Endothelial cell of umbilical vein (primary cell): ENCODE data around the gene NHP2. TPM values are rescaled to one million over a fixed set of nuclear protein-coding genes. Genes with fewer than 3 reads are reported as not detected.
A peak's percentile ranks its signal among the peaks of the same experiment; 100 is the strongest.
"Not testable (repeated sequence)": the region's sequence is repeated elsewhere in the genome, so short reads cannot be mapped to it uniquely, and the experiment has no call there.

Source experiments
- BruUV-seq: library from RNA; stranded (reverse); fragments of 400-500 nt; replicated peaks from 2 replicates; lab custom pipeline; 2021; lab: Mats Ljungman, UMichigan
- CTCF ChIA-PET: fragments of 300-600, 350-600 bp; sonication (Branson Sonifier 250); formaldehyde crosslinking; loops from one replicate; lab custom pipeline; 2021; ENCODE audit warnings: antibody characterized with exemption, inconsistent platforms; lab: Charles Lee
- POLR2A ChIA-PET: fragments of 300-600, 350-600 bp; sonication (Branson Sonifier 250); formaldehyde crosslinking; loops from one replicate; lab custom pipeline; 2021; ENCODE audit warnings: antibody characterized with exemption, inconsistent platforms; lab: Charles Lee
- DNase-seq: peaks from one replicate; pipeline ENCODE4 v3.0.0-alpha.2; 2011; ENCODE audit warnings: low read depth, low spot score
- FAIRE-seq: peaks from 2 replicates; lab custom pipeline; 2011; peaks lifted over from hg19 to GRCh38; lab: Jason Lieb, UNC
- H2AFZ ChIP-seq: 2 replicates; pipeline ENCODE4 v1.6.0; 2012; ENCODE audit warnings: low read depth, low read length, control low read depth, inconsistent platforms
- H3K27ac ChIP-seq: 2 replicates; pipeline ENCODE4 v1.5.1; 2011; ENCODE audit warnings: low read depth, mild to moderate bottlenecking, control low read depth, low read length, moderate library complexity; ENCODE audit not compliant: insufficient read depth
- H3K27me3 ChIP-seq, 2 experiments: 2 replicates each; pipeline versions ENCODE4 v1.6.0 to v1.6.1; 2011; ENCODE audit warnings: low read length in 2 of 2, mixed read lengths in 1 of 2; ENCODE audit not compliant: control insufficient read depth in 2 of 2, insufficient read depth in 2 of 2
- H3K36me3 ChIP-seq, 2 experiments: 2 replicates in 1 of 2; 3 replicates in 1 of 2; pipeline ENCODE4 v1.5.1; 2011; ENCODE audit warnings: low read length in 2 of 2, mild to moderate bottlenecking in 1 of 2, moderate library complexity in 1 of 2; ENCODE audit not compliant: control insufficient read depth in 2 of 2, insufficient read depth in 2 of 2; ENCODE audit errors: extremely low read depth in 1 of 2
- H3K4me1 ChIP-seq: 3 replicates; pipeline ENCODE4 v1.5.1; 2011; ENCODE audit warnings: mild to moderate bottlenecking, low read length; ENCODE audit not compliant: control insufficient read depth, insufficient read depth; ENCODE audit errors: extremely low read depth
- H3K4me2 ChIP-seq: 2 replicates; pipeline ENCODE4 v1.6.1; 2011; ENCODE audit warnings: low read length, control low read depth, mixed read lengths; ENCODE audit not compliant: insufficient read depth
- H3K4me3 ChIP-seq, 3 experiments: fragments of 200-600 bp in 1 of 3; sonication (generic), shearing (Covaris generic) in 1 of 3; replicated peaks in 1 of 3; 2 replicates each; pipeline ENCODE4 v1.5.1; 2011 to 2016; ENCODE audit warnings: control low read depth in 3 of 3, low read length in 3 of 3, mild to moderate bottlenecking in 2 of 3, inconsistent platforms in 1 of 3, low read depth in 1 of 3, moderate library complexity in 1 of 3; ENCODE audit not compliant: insufficient read depth in 1 of 3
- H3K79me2 ChIP-seq: 2 replicates; pipeline ENCODE4 v1.6.0; 2012; ENCODE audit warnings: low read length, inconsistent platforms; ENCODE audit not compliant: control insufficient read depth, insufficient read depth
- H3K9ac ChIP-seq: replicated peaks from 2 replicates; pipeline ENCODE3; 2011; ENCODE audit warnings: low read length, control low read depth; ENCODE audit not compliant: insufficient read depth; ENCODE audit errors: extremely low read depth
- H3K9me1 ChIP-seq: replicated peaks from 3 replicates; pipeline ENCODE4 v1.6.0; 2011; ENCODE audit warnings: mild to moderate bottlenecking, low read length; ENCODE audit not compliant: control insufficient read depth, insufficient read depth; ENCODE audit errors: extremely low read depth
- H3K9me3 ChIP-seq: replicated peaks from 2 replicates; pipeline ENCODE4 v1.5.1; 2012; ENCODE audit warnings: low read length, inconsistent platforms; ENCODE audit not compliant: control insufficient read depth, insufficient read depth
- H4K20me1 ChIP-seq: replicated peaks from 2 replicates; pipeline ENCODE3; 2011; ENCODE audit warnings: mild to moderate bottlenecking, low read length; ENCODE audit not compliant: control insufficient read depth, insufficient read depth; ENCODE audit errors: extremely low read depth
- EZH2 ChIP-seq: IDR thresholded peaks from 2 replicates; pipeline ENCODE4 v1.6.1; 2012; ENCODE audit warnings: borderline replicate concordance, low read depth, mild to moderate bottlenecking, moderate library complexity, low read length, inconsistent platforms; ENCODE audit not compliant: severe bottlenecking
- FOS ChIP-seq: IDR thresholded peaks from 2 replicates; pipeline ENCODE4 v1.6.1; 2011; ENCODE audit warnings: mild to moderate bottlenecking, low read length, moderate library complexity, borderline replicate concordance; ENCODE audit not compliant: insufficient read depth
- GATA2 ChIP-seq: IDR thresholded peaks from 2 replicates; pipeline ENCODE4 v1.7.0; 2011; ENCODE audit warnings: low read depth, mild to moderate bottlenecking, moderate library complexity, mixed read lengths, low read length; ENCODE audit not compliant: insufficient read length, insufficient read depth
- JUN ChIP-seq: IDR thresholded peaks from 2 replicates; pipeline ENCODE4 v1.6.1; 2011; ENCODE audit warnings: borderline replicate concordance, low read depth; ENCODE audit not compliant: insufficient read length, insufficient read depth
- POLR2A ChIP-seq: IDR thresholded peaks from 2 replicates; pipeline ENCODE4 v1.6.1; 2012; ENCODE audit warnings: low read depth, mild to moderate bottlenecking, control low read depth, low read length
- POLR2AphosphoS5 ChIP-seq: IDR thresholded peaks from 2 replicates; pipeline ENCODE4 v1.6.1; 2012; ENCODE audit warnings: low read depth, mild to moderate bottlenecking, control low read depth, low read length, moderate library complexity; ENCODE audit not compliant: insufficient read depth
- dilution Hi-C: fragments of 300-500 bp; cut with MboI; formaldehyde crosslinking; loops from one replicate; pipeline ENCODE4 v1.15.0; 2019; ENCODE audit warnings: low sequenced_read_pairs; ENCODE audit not compliant: extremely low pct_ligation_motif_present
- intact Hi-C: fragments of 100-400 bp; cut with micrococcal nuclease; formaldehyde crosslinking; loops from one replicate; pipeline ENCODE4 v1.10.0; 2022
- polyA plus RNA-seq, 4 experiments: library from polyadenylated mRNA; depleted of rRNA in 3 of 4; stranded (reverse) in 3 of 4; unstranded in 1 of 4; fragments of >200 nt; gene quantifications; 2 replicates each; pipeline versions ENCODE4 v1.2.1 to v1.2.3, GENCODE V29; 2011 to 2012; ENCODE audit warnings: missing spikeins in 1 of 4
- total RNA-seq: library from RNA; stranded (reverse); gene quantifications from 2 replicates; pipeline ENCODE4 v1.2.3, GENCODE V29; 2021
- TF ChIP-seq, protein P1 (sequence below), 2 donors: IDR thresholded peaks; 1 replicate in 1 of 2; 2 replicates in 1 of 2; pipeline ENCODE4 v1.5.1; 2011; ENCODE audit warnings: low read length in 2 of 2, mild to moderate bottlenecking in 2 of 2, moderate library complexity in 2 of 2, control low read depth in 1 of 2, inconsistent platforms in 1 of 2, low read depth in 1 of 2; ENCODE audit not compliant: insufficient read depth in 1 of 2; ENCODE audit errors: extremely low read depth in 1 of 2

NHP2 gene
- total and polyA plus RNA-seq, 2 donors (not counting 3 experiments of a cell fraction or from before 2014, with no cell fraction given) = 205 to 220 TPM

DNA sequence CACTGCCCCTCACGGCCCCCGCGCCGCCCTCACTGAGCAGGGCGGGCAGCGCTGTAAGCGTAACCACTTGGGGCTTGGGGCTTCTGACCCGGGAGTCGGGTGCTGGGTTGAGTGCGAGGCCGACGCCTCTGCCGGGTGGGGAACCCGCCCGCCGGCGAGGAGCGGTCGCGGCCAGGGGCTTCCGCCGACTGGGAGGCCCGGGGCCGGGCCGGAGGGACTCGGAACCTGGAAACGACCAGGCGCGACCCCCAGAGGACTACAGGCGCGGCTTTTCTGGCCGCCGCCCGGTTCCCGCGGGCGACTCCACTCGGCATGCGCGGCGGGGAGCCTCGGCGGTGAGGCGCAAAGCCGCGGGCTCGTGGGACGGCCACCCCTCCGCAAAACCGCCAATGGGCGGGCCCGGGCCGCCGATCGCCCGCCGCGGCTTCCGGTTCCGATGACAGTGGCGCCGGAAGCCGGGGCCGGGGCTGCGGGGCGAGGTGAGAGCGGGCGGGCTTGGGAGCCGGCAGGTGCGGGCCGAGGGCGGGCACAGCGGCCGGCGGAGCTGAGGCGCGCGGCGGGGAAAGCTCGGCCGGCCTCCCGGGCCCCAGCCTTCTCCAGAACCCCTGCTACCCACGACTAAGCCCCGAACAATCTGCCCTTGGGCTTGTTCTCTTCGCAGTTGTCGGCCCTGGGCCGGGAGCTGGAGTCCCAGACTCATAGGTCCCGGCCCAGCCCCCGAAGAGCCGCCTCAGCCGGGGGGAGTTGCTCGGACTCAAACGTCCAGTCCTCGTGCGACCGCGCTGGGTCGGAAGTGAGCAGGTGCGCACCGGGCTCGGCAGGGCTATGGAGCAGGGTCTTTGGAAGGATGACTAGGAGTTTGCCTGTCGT lies 22.9 kb downstream of the NHP2 start, which contains the start of gene RMND5B:
Gene RMND5B (plus strand): TSS at position 439 of the 870 bp plus-strand sequence. CDS start 7,106 bp downstream, outside the sequence.
- peak; percentile 68 for DNase-seq
- peak within 1 kb of the TSS; percentile 62 to 82 (median 64) for H3K4me3 ChIP-seq
- H3K36me3 ChIP-seq = peaks cover 0 to 5% of the 10 kb centered on the region in 2 experiments
- no peaks in the 10 kb centered on the region for H3K9me3 ChIP-seq
- POLR2A ChIA-PET = no interaction called here
- dilution Hi-C loops (no loop called here), intact Hi-C loops (loop anchor here (1.0 to 2.0 kb wide), 5 partner anchors 13 to 55 kb away; partner anchors contain the start of gene N4BP3)
- CTCF ChIA-PET = interaction anchor here (1.0 to 1.5 kb wide), 3 partner anchors 12 to 55 kb away, joined by 3 to 5 read pairs (median 4); no protein-coding TSS in a partner anchor
- peaks cover 11% of the 10 kb centered on the region for H3K4me1 ChIP-seq
- H3K4me2 ChIP-seq = peak within 1 kb of the TSS; percentile 33
- H3K79me2 ChIP-seq = peaks cover 3% of the 10 kb centered on the region
- peak within 1 kb of the TSS; percentile 40 for H3K27ac ChIP-seq
- peak; percentile 70 for FAIRE-seq
- TF ChIP-seq GATA2 = no peak
- TF ChIP-seq FOS = peak; percentile 7
- TF ChIP-seq EZH2 = no peak
- TF ChIP-seq, protein P1, sequence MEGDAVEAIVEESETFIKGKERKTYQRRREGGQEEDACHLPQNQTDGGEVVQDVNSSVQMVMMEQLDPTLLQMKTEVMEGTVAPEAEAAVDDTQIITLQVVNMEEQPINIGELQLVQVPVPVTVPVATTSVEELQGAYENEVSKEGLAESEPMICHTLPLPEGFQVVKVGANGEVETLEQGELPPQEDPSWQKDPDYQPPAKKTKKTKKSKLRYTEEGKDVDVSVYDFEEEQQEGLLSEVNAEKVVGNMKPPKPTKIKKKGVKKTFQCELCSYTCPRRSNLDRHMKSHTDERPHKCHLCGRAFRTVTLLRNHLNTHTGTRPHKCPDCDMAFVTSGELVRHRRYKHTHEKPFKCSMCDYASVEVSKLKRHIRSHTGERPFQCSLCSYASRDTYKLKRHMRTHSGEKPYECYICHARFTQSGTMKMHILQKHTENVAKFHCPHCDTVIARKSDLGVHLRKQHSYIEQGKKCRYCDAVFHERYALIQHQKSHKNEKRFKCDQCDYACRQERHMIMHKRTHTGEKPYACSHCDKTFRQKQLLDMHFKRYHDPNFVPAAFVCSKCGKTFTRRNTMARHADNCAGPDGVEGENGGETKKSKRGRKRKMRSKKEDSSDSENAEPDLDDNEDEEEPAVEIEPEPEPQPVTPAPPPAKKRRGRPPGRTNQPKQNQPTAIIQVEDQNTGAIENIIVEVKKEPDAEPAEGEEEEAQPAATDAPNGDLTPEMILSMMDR (IDR thresholded peaks at IDR 0.05; ENCODE audit: extremely low read depth in 1 of 2, insufficient read depth in 1 of 2, low read depth in 1 of 2, low read length in 2 of 2) = no peak
- peak; percentile 70 for TF ChIP-seq POLR2A
- TF ChIP-seq JUN = no peak
- TF ChIP-seq POLR2AphosphoS5 = peak; percentile 94
- no peaks in the 10 kb centered on the region for H3K27me3 ChIP-seq
- H3K9me1 ChIP-seq = no peaks in the 10 kb centered on the region
- TSS peak; percentile 16 for BruUV-seq
- H4K20me1 ChIP-seq = no peaks in the 10 kb centered on the region
- peak within 1 kb of the TSS; percentile 50 for H3K9ac ChIP-seq
- peak within 1 kb of the TSS; percentile 62 for H2AFZ ChIP-seq

DNA sequence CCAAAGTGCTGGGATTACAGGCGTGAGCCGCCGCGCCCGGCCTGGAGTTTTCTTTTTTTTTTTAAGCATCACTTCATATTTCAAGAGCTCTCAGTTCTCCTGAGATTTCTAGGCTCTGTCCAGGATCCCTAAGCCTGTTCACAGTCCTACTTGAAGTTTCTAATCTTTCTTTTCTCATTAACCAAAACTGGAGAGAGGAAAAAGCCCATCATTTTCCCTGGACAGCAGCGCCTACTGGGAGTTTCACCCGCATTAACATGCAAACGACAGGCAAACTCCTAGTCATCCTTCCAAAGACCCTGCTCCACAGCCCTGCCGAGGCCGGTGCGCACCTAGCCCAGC lies 23.5 kb downstream of the NHP2 start:
- Histone ChIP-seq H2AFZ (peak overlapping the region; percentile 62), H3K4me3 (peak overlapping the region; percentile 40 to 82 (median 64)), H3K4me2 (peak overlapping the region; percentile 33), H3K4me1 (peaks cover 11% of the 10 kb centered on the region), H3K9ac (peak overlapping the region; percentile 50), H3K27ac (peak overlapping the region; percentile 40)
- dilution Hi-C loops, H3K9me3 ChIP-seq, H3K9me1 ChIP-seq, H3K27me3 ChIP-seq, POLR2A ChIA-PET, H3K36me3 ChIP-seq, H4K20me1 ChIP-seq, H3K79me2 ChIP-seq: not testable (repeated sequence)
- DNase-seq (peak; percentile 18), FAIRE-seq (peak; percentile 82)
- CTCF ChIA-PET = interaction anchor here (1.0 kb wide), 1 partner anchor 54 kb away, joined by 5 read pairs; no protein-coding TSS in a partner anchor
- TSS peak; percentile 88 for BruUV-seq
- intact Hi-C loops = loop anchor here (1.0 to 2.0 kb wide), 4 partner anchors 12 to 24 kb away; partner anchors contain the start of gene N4BP3
